Measurements from ENCODE around the gene ZNF804B.

Gene ZNF804B

GRCh38 chr7:89053130-89053529 lies 293.6 kb downstream of the ZNF804B start:
- Mint-ChIP-seq H3K4me3 (no peak overlapping the region), H3K36me3 (ENCODE audit: low read depth) (no peaks in the 10 kb centered on the region), H3K9me3 (no peaks in the 10 kb centered on the region), H3K27me3 (ENCODE audit: low read depth) (no peaks in the 10 kb centered on the region), H3K27ac (no peak overlapping the region), H3K4me1 (ENCODE audit: low read depth) (no peaks in the 10 kb centered on the region)

DNA sequence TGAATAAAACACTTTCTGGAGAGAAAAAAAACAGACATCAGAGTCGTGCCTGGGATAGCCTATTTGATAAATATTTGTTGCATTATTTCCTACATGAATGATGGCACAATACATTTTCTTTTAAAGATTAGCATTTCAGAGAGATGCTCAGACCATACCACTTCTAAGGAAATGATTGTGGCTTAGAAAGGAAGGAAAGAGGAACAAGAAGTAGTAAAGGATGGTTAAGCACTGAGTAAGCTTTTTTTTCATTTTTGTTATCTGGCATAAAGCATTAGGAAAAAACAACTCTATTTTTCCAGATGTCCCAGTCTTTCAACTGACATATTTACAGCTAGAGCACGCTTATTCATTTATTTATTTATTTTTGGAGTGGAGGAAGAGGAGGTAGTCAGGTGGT lies 294.9 kb downstream of the ZNF804B start:
- no peaks in the 10 kb centered on the region for H3K36me3 Mint-ChIP-seq (ENCODE audit: low read depth)

GRCh38 chr7:89060234-89060633 lies 300.7 kb downstream of the ZNF804B start:
- H3K27me3 Mint-ChIP-seq (ENCODE audit: low read depth): no peaks in the 10 kb centered on the region
- no peak overlapping the region for H3K4me3 Mint-ChIP-seq
- no peaks in the 10 kb centered on the region for H3K9me3 Mint-ChIP-seq
- no peaks in the 10 kb centered on the region for H3K4me1 Mint-ChIP-seq (ENCODE audit: low read depth)
- H3K36me3 Mint-ChIP-seq (ENCODE audit: low read depth): no peaks in the 10 kb centered on the region
- H3K27ac Mint-ChIP-seq: no peak overlapping the region

More for the DNA sequence above, 294.9 kb downstream of the ZNF804B start:
- Mint-ChIP-seq H3K27ac (no peak overlapping the region), H3K27me3 (ENCODE audit: low read depth) (no peaks in the 10 kb centered on the region), H3K4me3 (no peak overlapping the region), H3K9me3 (no peaks in the 10 kb centered on the region), H3K4me1 (ENCODE audit: low read depth) (no peaks in the 10 kb centered on the region)

- no peak overlapping the region for H3K27ac Mint-ChIP-seq
- H3K27me3 Mint-ChIP-seq (ENCODE audit: low read depth): no peaks in the 10 kb centered on the region
- H3K4me1 Mint-ChIP-seq (ENCODE audit: low read depth): no peaks in the 10 kb centered on the region
- no peak overlapping the region for H3K4me3 Mint-ChIP-seq
- no peaks in the 10 kb centered on the region for H3K9me3 Mint-ChIP-seq
- H3K36me3 Mint-ChIP-seq (ENCODE audit: low read depth): no peaks in the 10 kb centered on the region
Measured at GRCh38 chr7:89064831-89065230, 305.3 kb downstream of the ZNF804B start.

DNA sequence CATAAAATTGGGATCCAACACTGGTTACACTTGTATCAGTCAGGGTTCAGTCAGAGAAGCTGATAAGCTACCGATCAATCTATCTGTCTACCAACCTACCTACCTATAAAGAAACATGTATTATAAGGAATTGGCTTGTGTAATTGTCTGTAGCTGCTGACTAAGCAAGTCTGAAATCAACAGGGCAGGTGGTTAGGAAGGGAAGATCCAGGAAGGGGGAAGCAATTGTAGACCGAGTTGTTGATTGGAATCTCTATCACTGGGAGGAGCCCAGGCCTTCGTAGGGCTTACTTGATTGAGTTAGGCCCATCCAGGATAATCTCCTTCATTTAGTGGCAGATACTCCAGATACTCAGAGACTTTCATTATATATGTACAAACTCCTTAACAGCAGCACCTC lies 307.5 kb downstream of the ZNF804B start:
- H3K27ac Mint-ChIP-seq: no peak overlapping the region
- no peak overlapping the region for H3K4me3 Mint-ChIP-seq
- H3K4me1 Mint-ChIP-seq (ENCODE audit: low read depth): no peaks in the 10 kb centered on the region
- H3K36me3 Mint-ChIP-seq (ENCODE audit: low read depth): no peaks in the 10 kb centered on the region
- H3K9me3 Mint-ChIP-seq: no peaks in the 10 kb centered on the region
- H3K27me3 Mint-ChIP-seq (ENCODE audit: low read depth): no peaks in the 10 kb centered on the region

- H3K4me3 Mint-ChIP-seq: no peak overlapping the region
- H3K4me1 Mint-ChIP-seq (ENCODE audit: low read depth): no peaks in the 10 kb centered on the region
- no peaks in the 10 kb centered on the region for H3K9me3 Mint-ChIP-seq
- no peaks in the 10 kb centered on the region for H3K36me3 Mint-ChIP-seq (ENCODE audit: low read depth)
- H3K27me3 Mint-ChIP-seq (ENCODE audit: low read depth): no peaks in the 10 kb centered on the region
- no peak overlapping the region for H3K27ac Mint-ChIP-seq
Measured at GRCh38 chr7:89072081-89072480, 312.6 kb downstream of the ZNF804B start.

GRCh38 chr7:89073776-89074175 lies 314.3 kb downstream of the ZNF804B start:
- H3K27me3 Mint-ChIP-seq (ENCODE audit: low read depth): no peaks in the 10 kb centered on the region
- no peak overlapping the region for H3K4me3 Mint-ChIP-seq
- H3K4me1 Mint-ChIP-seq (ENCODE audit: low read depth): no peaks in the 10 kb centered on the region
- H3K9me3 Mint-ChIP-seq: no peaks in the 10 kb centered on the region
- H3K36me3 Mint-ChIP-seq (ENCODE audit: low read depth): no peaks in the 10 kb centered on the region
- H3K27ac Mint-ChIP-seq: no peak overlapping the region

GRCh38 chr7:89077992-89078391 lies 318.5 kb downstream of the ZNF804B start:
- no peaks in the 10 kb centered on the region for H3K9me3 Mint-ChIP-seq
- no peak overlapping the region for H3K4me3 Mint-ChIP-seq
- no peaks in the 10 kb centered on the region for H3K4me1 Mint-ChIP-seq (ENCODE audit: low read depth)
- no peaks in the 10 kb centered on the region for H3K27me3 Mint-ChIP-seq (ENCODE audit: low read depth)
- H3K36me3 Mint-ChIP-seq (ENCODE audit: low read depth): no peaks in the 10 kb centered on the region
- H3K27ac Mint-ChIP-seq: no peak overlapping the region

DNA sequence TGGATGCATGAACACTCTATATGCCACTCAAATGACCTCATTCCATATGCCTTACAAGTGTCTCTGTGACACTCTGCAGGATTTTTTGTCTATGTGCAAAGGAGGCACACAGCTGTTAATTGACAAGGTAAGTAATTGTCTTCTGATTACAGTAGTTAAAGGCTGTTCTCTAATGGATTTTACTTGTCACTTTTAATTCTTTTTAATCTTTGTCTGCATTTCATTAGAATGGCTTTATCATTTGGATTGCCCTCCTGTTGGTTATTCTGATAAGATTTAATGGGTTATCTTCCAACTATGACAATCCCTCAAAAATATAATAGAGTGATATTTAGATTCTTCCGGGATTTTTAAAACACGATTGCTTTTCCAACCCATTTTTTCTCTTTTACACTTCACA lies 326.1 kb downstream of the ZNF804B start:
- no peaks in the 10 kb centered on the region for H3K4me1 Mint-ChIP-seq (ENCODE audit: low read depth)
- H3K36me3 Mint-ChIP-seq (ENCODE audit: low read depth): no peaks in the 10 kb centered on the region

GRCh38 chr7:89091550-89091949 lies 332.1 kb downstream of the ZNF804B start:
- Mint-ChIP-seq H3K27me3 (ENCODE audit: low read depth) (no peaks in the 10 kb centered on the region), H3K27ac (no peak overlapping the region), H3K4me1 (ENCODE audit: low read depth) (no peaks in the 10 kb centered on the region), H3K36me3 (ENCODE audit: low read depth) (no peaks in the 10 kb centered on the region), H3K4me3 (no peak overlapping the region), H3K9me3 (no peaks in the 10 kb centered on the region)

More for the DNA sequence above, 326.1 kb downstream of the ZNF804B start:
- H3K27me3 Mint-ChIP-seq (ENCODE audit: low read depth): no peaks in the 10 kb centered on the region
- no peak overlapping the region for H3K4me3 Mint-ChIP-seq
- no peak overlapping the region for H3K27ac Mint-ChIP-seq
- no peaks in the 10 kb centered on the region for H3K9me3 Mint-ChIP-seq

- no peaks in the 10 kb centered on the region for H3K4me1 Mint-ChIP-seq (ENCODE audit: low read depth)
- no peak overlapping the region for H3K4me3 Mint-ChIP-seq
- H3K27me3 Mint-ChIP-seq (ENCODE audit: low read depth): no peaks in the 10 kb centered on the region
Measured at GRCh38 chr7:89094269-89094668, 334.8 kb downstream of the ZNF804B start.

DNA sequence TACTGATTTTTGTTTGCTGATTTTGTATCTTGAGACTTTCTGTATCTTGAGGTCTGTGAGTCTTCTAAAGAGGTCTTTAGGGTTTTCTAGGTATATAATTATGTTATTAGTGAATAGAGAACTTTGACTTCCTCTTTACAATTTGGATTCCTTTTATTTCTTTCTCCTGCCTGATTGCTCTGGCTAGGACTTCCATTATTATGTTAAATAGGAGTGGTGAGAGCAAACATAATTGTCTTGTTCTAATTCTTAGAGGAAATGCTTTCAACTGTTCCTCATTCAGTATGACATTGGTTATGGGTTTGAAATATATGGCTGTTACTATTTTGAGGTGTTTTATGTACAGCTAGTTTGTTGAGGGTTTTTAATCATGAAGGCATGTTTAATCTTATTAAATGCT lies 344.1 kb downstream of the ZNF804B start:
- Mint-ChIP-seq H3K4me1 (ENCODE audit: low read depth) (no peaks in the 10 kb centered on the region), H3K27ac (no peak overlapping the region), H3K27me3 (ENCODE audit: low read depth) (no peaks in the 10 kb centered on the region), H3K36me3 (ENCODE audit: low read depth) (no peaks in the 10 kb centered on the region), H3K4me3 (no peak overlapping the region), H3K9me3 (no peaks in the 10 kb centered on the region)

More at GRCh38 chr7:89094269-89094668, 334.8 kb downstream of the ZNF804B start:
- H3K36me3 Mint-ChIP-seq (ENCODE audit: low read depth): no peaks in the 10 kb centered on the region
- H3K9me3 Mint-ChIP-seq: no peaks in the 10 kb centered on the region
- no peak overlapping the region for H3K27ac Mint-ChIP-seq

GRCh38 chr7:89104748-89105685 lies 345.5 kb downstream of the ZNF804B start:
- H3K4me1 Mint-ChIP-seq (ENCODE audit: low read depth): no peaks in the 10 kb centered on the region
- H3K4me3 Mint-ChIP-seq: no peak overlapping the region
- no peaks in the 10 kb centered on the region for H3K36me3 Mint-ChIP-seq (ENCODE audit: low read depth)
- H3K27me3 Mint-ChIP-seq (ENCODE audit: low read depth): no peaks in the 10 kb centered on the region
- H3K27ac Mint-ChIP-seq: no peak overlapping the region
- H3K9me3 Mint-ChIP-seq: no peaks in the 10 kb centered on the region

GRCh38 chr7:89123871-89124270 lies 364.4 kb downstream of the ZNF804B start:
- H3K36me3 Mint-ChIP-seq (ENCODE audit: low read depth): no peaks in the 10 kb centered on the region
- H3K4me1 Mint-ChIP-seq (ENCODE audit: low read depth): no peaks in the 10 kb centered on the region
- no peaks in the 10 kb centered on the region for H3K27me3 Mint-ChIP-seq (ENCODE audit: low read depth)
- H3K27ac Mint-ChIP-seq: no peak overlapping the region
- no peak overlapping the region for H3K4me3 Mint-ChIP-seq
- no peaks in the 10 kb centered on the region for H3K9me3 Mint-ChIP-seq

DNA sequence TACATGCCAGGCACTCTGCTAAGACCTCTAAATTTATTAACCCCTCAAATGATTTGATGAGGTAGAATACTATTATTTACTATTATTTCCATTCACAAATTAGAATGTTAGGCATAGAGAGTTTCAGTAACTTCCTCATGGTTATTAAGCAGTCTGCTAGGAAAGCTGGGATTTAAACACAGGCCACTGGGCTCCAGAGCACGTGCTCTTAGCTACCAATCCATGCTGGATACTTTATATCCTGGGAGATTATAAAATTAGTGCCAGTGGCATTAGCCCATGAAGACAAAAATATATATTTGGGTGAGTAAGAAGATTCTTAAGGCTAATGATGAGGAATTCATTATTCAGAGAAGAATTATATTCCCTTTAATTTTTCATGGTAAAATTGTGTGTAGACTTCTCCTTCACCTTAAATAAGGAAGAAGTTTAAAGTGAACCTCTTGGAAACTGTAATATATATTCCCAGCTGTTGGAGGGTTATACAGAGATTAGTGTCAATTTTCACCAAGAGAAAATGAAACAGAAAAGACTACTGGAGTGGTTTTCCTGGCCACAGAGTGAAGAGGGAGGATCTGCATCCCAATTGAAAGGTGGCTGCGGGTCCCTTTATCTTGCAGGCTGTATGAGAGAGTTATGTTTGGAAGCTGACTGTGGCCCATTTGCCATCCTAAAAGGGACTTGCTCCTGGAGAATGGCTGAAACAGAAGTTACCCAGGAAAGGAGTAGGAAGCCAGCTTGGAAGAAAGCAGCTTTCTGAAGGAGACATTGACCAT lies 370.3 kb downstream of the ZNF804B start:
- no peak overlapping the region for H3K4me3 Mint-ChIP-seq
- no peaks in the 10 kb centered on the region for H3K36me3 Mint-ChIP-seq (ENCODE audit: low read depth)
- no peaks in the 10 kb centered on the region for H3K4me1 Mint-ChIP-seq (ENCODE audit: low read depth)
- no peaks in the 10 kb centered on the region for H3K9me3 Mint-ChIP-seq
- no peak overlapping the region for H3K27ac Mint-ChIP-seq
- no peaks in the 10 kb centered on the region for H3K27me3 Mint-ChIP-seq (ENCODE audit: low read depth)

All from T-helper 1 cell treated with Interleukin-12 subunit alpha and Interleukin-12 subunit beta and Interleukin-4 antibody, amounts not matched to agents 30 μg/mL and 1 μg/mL, for 36 hours (primary cell).